Kidney (tissue), 14 donors: Measurements from ENCODE around the gene KIAA2012. TPM values are rescaled to one million over a fixed set of nuclear protein-coding genes. Genes with fewer than 3 reads are reported as not detected.
A peak's percentile ranks its signal among the peaks of the same experiment; 100 is the strongest.
"Not testable (repeated sequence)": the region's sequence is repeated elsewhere in the genome, so short reads cannot be mapped to it uniquely, and the experiment has no call there.

Source experiments
- DNase-seq, 5 donors: peaks; one replicate each; pipeline ENCODE4 v3.0.0-alpha.2; 2013 to 2020
- FAIRE-seq: peaks from 2 replicates; lab custom pipeline; 2012; peaks lifted over from hg19 to GRCh38; lab: Jason Lieb, UNC
- H3K27ac ChIP-seq, 2 donors: one replicate each; pipeline ENCODE4 v1.7.0; 2013; ENCODE audit warnings: low read depth in 2 of 2, low read length in 2 of 2, inconsistent platforms in 1 of 2
- H3K27me3 ChIP-seq: one replicate; pipeline ENCODE4 v1.7.1; 2013; ENCODE audit warnings: low read length, inconsistent platforms; ENCODE audit not compliant: control insufficient read depth, insufficient read depth
- H3K36me3 ChIP-seq, 3 donors: one replicate each; pipeline versions ENCODE4 v1.7.0 to v1.7.1; 2013; ENCODE audit warnings: low read length in 3 of 3, control low read depth in 1 of 3, inconsistent platforms in 1 of 3; ENCODE audit not compliant: insufficient read depth in 3 of 3, control insufficient read depth in 2 of 3
- H3K4me1 ChIP-seq, 3 donors: one replicate each; pipeline versions ENCODE4 v1.7.0 to v1.7.1; 2013; ENCODE audit warnings: low read length in 3 of 3, inconsistent platforms in 1 of 3, low read depth in 1 of 3; ENCODE audit not compliant: control insufficient read depth in 2 of 3, insufficient read depth in 2 of 3
- H3K4me3 ChIP-seq, 3 donors: one replicate each; pipeline versions ENCODE4 v1.7.0 to v1.8.1; 2013; ENCODE audit warnings: low read length in 3 of 3, control low read depth in 1 of 3, inconsistent platforms in 1 of 3
- H3K9ac ChIP-seq, 3 donors: one replicate each; pipeline versions ENCODE4 v1.7.0 to v1.7.1; 2013; ENCODE audit warnings: low read length in 3 of 3, control low read depth in 1 of 3, inconsistent platforms in 1 of 3
- H3K9me3 ChIP-seq, 3 donors: one replicate each; pipeline versions ENCODE4 v1.7.0 to v1.7.1; 2013; ENCODE audit warnings: low read length in 3 of 3, control low read depth in 1 of 3, inconsistent platforms in 1 of 3; ENCODE audit not compliant: control insufficient read depth in 2 of 3, insufficient read depth in 1 of 3
- CTCF ChIP-seq: IDR thresholded peaks from 3 replicates; pipeline ENCODE4 v1.5.1; 2012; ENCODE audit warnings: mild to moderate bottlenecking, moderate library complexity, borderline replicate concordance; ENCODE audit not compliant: insufficient read depth; ENCODE audit errors: extremely low read depth
- intact Hi-C: fragments of 100-400 bp; cut with DNase I; formaldehyde crosslinking; loops from one replicate; pipeline ENCODE4 v1.11.1; 2022
- polyA plus RNA-seq: library from polyadenylated mRNA; stranded (reverse); fragments of 350-450 nt; fragmentation: Illumina TruSeq; extraction: RNeasy Lipid Tissue Mini Kit (QIAGEN cat#74804); gene quantifications from one replicate; pipeline ENCODE4 v1.2.3, GENCODE V29; 2014; ENCODE audit warnings: low read depth, low replicate concordance; ENCODE audit not compliant: insufficient read depth
- total RNA-seq: library from RNA; stranded (reverse); fragmentation: NEBNext Ultra II Directional; extraction: Animal tissue kit (Norgen Biotek cat#: 25700); gene quantifications from one replicate; pipeline ENCODE4 v1.2.1, GENCODE V29; 2021
- donor health status: control.
- donor health status: control.
- donor health status: control.
- donor health status: control.
- donor health status: control.
- donor health status: DM: yes; HTN: yes; CAD: no.
- donor health status: Normal renal cell carcinoma (clear cell type).

Gene KIAA2012
- total and polyA plus RNA-seq, 2 donors from 2014 or later = not detected

GRCh38 chr2:202135091-202135874, 62.2 kb downstream of the KIAA2012 start:
- DNase-seq (peak in 4 of 5 donors; percentile 67 to 93 (median 84)), FAIRE-seq (no peak)
- no peak for TF ChIP-seq CTCF
- Histone ChIP-seq H3K4me1 (no peaks in the 10 kb centered on the region), H3K36me3 (no peaks in the 10 kb centered on the region), H3K9ac (no peak overlapping the region), H3K27ac (no peak overlapping the region), H3K4me3 (no peak overlapping the region), H3K27me3 (no peaks in the 10 kb centered on the region), H3K9me3 (no peaks in the 10 kb centered on the region)
- intact Hi-C loops = no loop called here

- H3K27ac ChIP-seq, FAIRE-seq: not testable (repeated sequence)
These were observed 63.0 kb downstream of the KIAA2012 start for GRCh38 chr2:202136039-202136438.

GRCh38 chr2:202136526-202136925, 63.5 kb downstream of the KIAA2012 start:
- Histone ChIP-seq H3K4me3 (no peak overlapping the region), H3K27ac (no peak overlapping the region), H3K9me3 (no peaks in the 10 kb centered on the region), H3K9ac (no peak overlapping the region), H3K4me1 (no peaks in the 10 kb centered on the region), H3K27me3 (no peaks in the 10 kb centered on the region), H3K36me3 (no peaks in the 10 kb centered on the region)
- DNase-seq (peak in 1 of 5 donors; percentile 71), FAIRE-seq (no peak)
- no peak for TF ChIP-seq CTCF
- intact Hi-C loops = no loop called here

More at GRCh38 chr2:202136039-202136438, 63.0 kb downstream of the KIAA2012 start:
- intact Hi-C loops, H3K27me3 ChIP-seq, H3K9me3 ChIP-seq, H3K36me3 ChIP-seq, H3K4me3 ChIP-seq, DNase-seq, H3K4me1 ChIP-seq, H3K9ac ChIP-seq: not testable (repeated sequence)

- intact Hi-C loops = no loop called here
- no peaks in the 10 kb centered on the region for H3K36me3 ChIP-seq
- H3K27ac ChIP-seq = no peak overlapping the region
- no peaks in the 10 kb centered on the region for H3K4me1 ChIP-seq
- H3K9ac ChIP-seq = no peak overlapping the region
- no peak for TF ChIP-seq CTCF
- peak in 2 of 5 donors; percentile 29 to 57 for DNase-seq
- no peaks in the 10 kb centered on the region for H3K27me3 ChIP-seq
- H3K4me3 ChIP-seq = no peak overlapping the region
- no peak for FAIRE-seq
- H3K9me3 ChIP-seq = no peaks in the 10 kb centered on the region
These were observed 67.6 kb downstream of the KIAA2012 start for GRCh38 chr2:202140522-202141252.
